Dedifferentiated amniotic fluid mesenchymal stem cell (primary cell): ENCODE data around the gene INTS14.

Experiments used
- DNase-seq: peaks from one replicate; pipeline ENCODE4 v3.0.0-alpha.2; 2016; ENCODE audit errors: extremely low spot score

INTS14 gene

DNA sequence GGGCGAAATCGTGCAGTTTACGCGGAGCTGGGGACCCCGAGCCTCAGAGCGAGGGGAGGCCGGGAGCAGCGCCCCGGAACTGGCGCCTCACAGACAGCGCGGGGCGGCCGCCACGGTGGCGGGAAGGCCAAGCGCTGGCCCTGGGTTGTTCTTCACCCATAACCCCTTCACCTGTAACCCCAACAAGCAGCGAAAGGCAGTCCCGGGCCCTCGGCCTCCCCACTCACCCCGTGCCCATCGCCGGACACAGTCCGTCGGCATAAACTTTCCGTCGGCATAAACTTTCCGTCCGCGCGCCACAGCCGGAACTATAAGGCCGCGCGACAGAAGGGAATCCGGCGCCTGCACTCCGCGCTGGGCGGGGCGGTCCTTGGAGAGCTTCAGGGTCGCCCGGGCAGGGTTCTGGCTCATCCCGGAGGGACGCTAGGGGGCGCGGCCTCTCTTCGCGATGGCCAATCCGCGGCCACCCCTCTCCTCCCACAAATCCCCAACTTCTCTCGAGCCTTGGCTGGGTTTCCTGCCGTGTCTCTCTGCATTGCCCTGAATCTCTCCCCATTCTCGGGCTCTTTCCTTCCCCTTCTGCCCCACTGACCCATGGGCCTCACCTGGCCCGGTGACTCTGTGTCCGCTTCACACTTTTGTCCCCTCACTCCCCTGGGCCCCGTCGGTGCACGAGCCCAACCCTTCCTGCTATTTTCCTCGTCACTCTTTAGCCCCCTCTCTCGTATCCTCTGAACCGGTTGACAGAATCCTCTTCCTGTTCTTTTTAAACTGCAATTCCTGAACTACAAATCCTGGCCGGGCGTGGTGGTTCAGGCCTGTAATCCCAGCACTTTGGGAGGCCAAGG is at the start of gene INTS14:
Gene INTS14, minus strand, starts transcription at position 261 of the 848 bp plus-strand sequence. CDS start 3,751 bp downstream, outside the sequence.
- peak; percentile 95 for DNase-seq

DNA sequence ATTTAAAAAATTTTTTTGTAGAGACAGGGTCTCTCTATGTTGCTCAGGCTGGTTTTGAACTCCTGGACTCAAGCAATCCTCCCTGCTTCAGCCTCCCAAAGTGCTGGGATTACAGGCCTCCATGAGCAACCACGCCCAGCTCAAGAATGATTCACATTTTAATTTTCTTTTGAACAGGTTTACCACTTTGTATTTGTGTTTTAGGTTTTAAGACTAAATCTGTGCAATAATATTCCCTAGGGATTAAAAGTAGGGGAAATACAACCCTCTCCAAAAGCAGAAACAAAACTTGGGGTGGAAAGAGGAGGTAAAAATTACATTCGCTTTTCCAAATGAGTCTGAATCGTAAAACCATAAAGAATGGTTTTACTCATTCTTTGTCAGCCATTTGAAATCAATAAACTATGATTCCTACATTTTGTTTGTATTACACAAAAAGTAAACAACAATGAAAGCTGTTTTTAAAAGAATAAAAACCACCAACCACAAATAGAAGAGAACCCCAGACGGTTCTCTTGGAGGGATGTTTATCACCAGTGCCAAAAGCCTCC is 48.6 kb upstream of the INTS14 start:
- DNase-seq, result no peak

DNA sequence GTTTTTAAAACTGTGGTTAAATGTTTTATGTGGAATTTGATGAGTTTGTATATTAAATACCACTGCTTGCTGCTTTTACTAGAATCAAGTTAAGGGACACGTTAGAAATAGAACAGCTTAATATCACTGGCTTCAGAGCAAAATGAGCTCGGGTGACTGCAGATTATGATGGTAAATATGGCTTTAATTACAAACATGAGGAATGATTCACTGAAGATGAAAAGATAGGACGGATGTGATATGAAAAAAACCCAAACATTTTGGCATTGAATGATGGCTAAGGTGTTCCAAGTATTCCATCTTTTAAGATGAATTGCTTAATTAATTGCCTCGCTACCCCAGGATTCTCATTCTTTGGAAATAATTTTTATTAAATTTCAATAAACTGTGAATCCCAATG is 44.5 kb upstream of the INTS14 start:
- no peak for DNase-seq

DNA sequence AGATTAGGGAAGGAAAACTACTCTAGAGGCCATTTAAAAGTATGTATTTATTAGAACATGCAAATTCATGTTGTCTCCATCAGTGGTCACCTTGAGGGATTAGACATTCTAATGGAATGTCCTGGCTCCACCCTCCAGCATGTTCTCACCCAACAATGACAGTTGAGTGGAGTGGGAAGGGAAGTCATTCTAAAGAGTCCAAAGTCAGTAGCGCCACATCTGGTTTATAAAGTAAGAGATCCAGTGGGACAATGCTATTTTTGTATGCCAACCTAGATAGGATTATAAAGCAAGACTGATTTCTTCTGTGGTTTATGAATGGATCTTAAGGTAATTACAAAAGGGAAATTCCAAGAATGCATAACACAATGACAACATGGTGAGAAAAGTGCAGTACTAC is 44.1 kb upstream of the INTS14 start:
- no peak for DNase-seq

DNA sequence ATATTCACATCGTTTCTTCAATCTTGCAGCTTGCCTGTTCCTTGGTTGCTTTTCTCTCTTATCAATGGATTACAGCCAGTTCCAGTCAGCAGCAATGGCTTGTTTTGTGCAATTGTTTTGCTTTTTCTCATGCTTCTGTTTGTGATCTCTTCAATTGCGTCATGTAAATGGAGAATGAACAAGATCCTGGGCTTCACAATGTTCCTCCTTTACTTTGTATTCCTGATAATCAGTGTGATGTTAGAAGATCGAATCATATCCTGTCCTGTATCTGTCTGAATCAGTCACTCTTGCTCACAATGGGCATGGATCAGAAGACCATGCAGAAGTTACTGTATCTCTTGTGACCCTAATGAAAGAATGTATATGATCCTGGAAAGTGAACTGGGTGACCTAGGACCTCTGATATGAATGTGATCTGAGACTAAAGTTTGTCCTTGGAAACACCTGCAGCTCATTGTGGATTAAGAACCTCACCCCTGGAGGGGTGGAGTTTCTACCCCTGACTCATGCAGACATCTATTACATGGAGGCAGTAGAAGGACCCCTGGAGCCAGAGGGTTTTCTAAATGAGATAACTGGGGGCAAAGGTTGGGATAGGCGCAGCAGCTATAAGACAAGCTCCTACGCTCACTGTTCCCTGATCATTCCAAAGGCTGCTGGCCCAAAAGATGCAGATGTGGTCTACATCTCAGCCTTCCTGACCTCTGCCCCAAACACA is 43.0 kb upstream of the INTS14 start:
- no peak for DNase-seq

DNA sequence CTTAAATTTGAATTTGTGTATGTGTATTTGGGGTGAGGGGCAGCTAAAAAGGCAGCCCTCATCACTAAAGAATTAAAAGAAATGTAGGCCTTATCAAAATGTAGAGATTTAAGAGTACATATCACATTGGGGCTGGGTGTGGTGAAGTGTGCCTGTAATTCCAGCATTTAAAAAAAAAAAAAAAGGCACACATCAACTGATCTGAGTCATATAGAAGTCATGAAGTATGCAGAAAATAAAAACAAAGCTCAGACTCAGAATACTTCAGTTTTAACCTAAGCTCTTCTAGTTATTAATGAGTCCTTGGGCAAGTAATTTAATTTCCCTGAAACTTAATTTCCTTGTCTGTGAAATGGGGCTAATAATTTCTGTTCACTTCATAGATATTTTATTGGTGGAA is 42.4 kb upstream of the INTS14 start:
- peak; percentile 40 for DNase-seq

DNA sequence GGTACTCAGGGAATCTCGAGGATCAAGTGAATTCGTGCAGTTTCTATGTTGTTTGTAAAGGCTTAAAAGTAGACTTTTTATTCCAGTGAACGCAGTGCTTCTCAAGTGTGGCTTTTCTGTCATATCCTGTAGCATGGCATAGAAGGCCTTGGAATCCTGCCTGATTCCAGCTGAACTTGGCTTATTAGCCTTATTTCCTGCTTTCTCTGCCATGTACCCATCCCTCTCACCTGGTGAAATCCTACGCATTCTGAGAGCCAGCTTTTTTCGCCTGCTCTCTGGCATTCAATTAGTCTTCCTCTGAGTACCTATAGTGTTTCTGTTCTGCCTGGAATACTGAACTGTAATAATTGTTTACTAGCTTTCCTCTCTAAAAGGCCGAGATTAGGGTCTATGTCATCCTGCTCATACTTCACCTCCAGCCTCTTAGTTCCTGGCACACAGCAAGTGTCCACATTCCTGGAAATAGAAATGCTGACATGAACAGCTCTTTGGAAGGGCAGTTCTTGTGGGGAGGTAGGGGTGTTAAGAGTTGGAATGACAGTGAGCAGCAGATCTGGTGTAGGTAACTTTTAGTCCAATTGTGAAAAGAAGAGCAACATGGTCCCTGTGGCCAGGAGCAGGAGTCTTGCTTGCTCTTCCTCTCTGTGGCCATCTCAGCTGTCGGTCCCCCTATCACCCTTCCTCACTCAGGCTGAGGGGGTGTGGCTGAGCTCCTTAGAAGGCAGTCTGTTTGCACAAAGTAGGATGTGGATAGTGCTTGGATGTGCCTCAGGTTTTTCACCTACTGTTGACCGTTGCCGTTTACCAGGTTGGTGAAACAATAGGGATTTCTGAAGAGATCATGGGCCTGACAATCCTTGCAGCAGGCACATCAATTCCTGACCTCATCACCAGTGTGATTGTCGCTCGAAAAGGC is 41.2 kb upstream of the INTS14 start:
- no peak for DNase-seq

DNA sequence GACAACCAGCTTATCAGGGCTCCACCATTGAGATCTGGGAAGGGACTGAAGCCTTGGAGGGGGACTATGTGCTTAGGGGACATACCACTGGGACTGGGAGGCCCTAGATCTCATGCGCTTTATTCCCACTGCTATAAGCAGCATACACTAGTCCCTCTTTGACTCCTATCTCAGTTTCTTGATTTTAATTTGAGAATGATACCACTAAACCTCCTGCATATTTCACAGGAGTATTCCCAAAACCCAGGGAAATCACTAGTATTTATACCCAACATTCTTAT is 40.1 kb upstream of the INTS14 start:
- DNase-seq, result no peak

DNA sequence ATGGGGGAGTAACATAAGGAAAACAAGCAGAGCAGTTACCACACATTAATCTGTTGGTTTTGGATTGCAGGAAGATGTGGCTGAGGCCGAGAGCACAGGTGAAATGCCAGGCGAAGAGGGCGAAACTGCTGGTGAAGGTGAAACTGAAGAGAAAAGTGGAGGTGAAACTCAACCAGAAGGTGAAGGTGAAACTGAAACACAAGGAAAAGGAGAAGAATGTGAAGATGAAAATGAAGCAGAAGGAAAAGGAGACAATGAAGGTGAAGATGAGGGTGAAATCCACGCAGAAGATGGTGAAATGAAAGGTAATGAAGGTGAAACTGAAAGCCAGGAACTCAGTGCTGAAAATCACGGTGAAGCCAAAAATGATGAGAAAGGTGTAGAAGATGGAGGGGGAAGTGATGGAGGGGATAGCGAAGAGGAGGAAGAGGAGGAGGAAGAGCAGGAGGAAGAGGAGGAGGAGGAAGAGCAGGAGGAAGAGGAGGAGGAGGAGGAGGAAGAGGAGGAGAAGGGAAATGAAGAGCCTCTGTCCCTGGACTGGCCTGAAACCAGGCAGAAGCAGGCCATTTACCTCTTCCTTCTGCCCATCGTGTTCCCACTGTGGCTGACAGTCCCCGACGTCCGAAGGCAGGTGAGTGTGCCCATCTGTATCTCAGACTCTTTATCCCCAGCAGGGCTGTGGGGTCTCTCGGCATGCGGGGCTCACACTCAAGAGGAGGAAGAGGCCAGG is 39.5 kb upstream of the INTS14 start:
- DNase-seq, result no peak

DNA sequence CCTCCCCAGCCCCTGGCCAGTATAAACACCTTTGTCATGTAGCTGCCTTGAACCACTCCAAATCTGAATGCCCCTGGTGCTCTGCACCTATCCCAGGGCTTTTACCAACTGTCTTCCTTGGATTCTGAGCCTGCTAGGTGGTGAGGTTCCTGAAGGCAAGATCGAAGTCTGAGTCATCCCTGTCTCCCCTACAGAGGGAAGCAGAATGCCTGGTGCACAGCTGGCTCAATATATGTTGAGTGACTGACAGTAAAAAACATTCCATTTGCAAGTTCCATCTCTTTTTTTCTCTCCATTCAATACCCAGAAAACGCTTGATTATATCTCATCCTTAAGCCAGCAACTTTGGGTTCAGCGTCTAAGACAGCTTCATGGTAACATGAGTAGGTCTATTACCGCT is 35.6 kb upstream of the INTS14 start:
- DNase-seq, result no peak

DNA sequence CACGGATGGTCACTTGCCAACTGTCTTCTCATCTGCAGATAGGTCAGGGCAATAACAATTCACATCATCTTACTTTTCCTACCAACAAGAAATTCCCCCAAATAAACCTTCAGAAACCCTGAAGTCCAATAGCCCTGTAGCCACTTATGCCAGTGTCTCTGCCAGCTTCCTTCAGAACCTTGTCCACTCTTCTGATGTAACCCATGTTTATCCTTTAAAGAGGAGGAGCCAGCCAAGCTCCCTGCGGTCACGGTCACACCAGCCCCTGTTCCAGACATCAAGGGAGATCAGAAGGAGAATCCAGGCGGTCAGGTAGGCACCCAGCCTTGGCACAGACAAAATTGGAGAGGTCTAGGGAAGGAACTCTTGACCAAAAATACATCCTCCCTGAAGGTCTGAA is 34.5 kb upstream of the INTS14 start:
- DNase-seq, result no peak

DNA sequence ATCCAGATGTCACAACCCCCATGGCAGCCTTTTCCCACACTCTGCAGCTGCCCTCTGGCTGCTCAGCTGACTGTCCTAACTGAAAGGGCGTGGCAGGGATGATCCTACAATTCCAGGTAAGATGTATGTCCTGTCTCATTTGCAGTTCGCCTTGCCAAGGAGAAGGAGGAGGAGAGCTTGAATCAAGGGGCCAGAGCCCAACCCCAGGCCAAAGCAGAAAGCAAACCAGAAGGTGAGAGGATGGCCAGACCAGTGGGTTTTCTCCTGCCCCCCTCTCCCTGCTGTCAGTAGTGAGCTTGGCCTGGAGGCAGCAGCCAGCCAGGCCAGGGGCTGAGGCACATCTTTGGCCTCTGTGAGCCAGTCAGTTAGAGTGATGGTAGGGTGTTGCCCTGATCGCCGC is 33.4 kb upstream of the INTS14 start:
- no peak for DNase-seq

DNA sequence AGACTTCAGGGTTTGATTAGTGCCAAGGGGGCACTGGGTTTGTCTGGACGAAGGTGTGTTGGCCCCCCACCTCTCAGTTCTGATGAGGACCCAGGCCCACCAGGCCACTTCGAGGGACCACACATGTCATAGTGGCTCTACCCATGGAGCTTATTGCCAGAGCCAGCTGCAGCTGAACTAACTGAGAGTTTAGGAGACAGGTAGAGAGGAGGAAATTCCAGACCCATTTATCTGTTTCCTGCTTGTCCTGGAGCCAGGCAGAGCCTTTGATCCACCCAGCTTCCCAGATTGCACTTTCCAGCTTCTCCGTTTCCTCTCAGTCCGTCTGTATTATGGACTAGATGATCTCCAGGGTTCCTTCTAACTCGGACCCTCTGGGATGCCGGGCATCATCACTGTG is 31.7 kb upstream of the INTS14 start:
- DNase-seq, result no peak

DNA sequence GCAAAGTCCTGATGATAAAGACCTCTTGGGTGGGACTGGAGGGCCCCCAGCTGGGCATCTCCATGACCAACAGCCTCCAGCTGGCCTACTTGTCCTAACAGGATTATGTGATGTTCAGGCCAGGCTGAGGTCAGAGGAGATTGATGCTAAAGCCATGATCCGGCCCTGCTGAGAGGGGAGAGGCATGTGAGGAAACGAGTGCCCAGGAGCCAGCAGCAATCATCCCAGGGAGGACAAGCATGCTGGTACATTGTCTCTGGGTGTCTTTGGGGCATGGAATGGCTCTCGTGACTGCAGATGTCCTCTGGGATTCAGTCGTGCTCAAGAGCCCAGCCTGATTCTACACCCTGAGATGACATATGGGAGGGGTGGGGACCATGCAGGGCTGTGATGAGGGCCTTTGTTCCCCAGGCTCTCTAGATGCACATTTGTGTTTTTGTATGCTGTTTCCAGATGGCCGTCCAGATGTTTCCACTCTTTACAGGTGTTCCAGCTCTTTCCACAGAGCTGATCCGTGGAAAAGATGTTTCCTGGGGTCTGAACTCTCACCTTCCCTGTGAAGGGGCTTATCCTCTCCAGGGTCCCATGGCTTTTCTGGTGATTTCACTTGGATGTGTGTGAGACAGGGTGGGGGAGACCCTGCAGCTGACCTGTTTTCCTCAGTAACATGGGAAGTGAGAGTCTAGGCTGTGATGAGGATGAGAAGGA is 31.0 kb upstream of the INTS14 start:
- DNase-seq, result no peak

DNA sequence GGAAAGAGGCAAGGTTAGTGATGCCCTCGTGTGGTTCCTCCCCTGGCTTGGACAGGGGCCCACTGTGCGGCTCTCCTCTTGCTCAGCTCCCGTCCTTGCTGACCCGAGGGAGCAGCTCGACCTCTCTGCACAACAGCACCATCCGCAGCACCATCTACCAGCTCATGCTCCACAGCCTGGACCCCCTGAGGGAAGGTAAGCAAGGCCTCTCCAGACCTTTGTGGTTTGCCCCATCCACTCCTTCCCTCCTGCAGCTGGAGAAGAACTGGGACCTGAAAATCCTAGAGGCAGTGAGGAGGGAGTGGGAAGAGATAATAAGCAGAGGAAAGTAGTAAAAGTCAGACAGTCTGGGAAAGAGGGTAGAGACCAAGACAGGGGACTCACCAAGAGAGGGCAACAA is 28.6 kb upstream of the INTS14 start:
- no peak for DNase-seq

DNA sequence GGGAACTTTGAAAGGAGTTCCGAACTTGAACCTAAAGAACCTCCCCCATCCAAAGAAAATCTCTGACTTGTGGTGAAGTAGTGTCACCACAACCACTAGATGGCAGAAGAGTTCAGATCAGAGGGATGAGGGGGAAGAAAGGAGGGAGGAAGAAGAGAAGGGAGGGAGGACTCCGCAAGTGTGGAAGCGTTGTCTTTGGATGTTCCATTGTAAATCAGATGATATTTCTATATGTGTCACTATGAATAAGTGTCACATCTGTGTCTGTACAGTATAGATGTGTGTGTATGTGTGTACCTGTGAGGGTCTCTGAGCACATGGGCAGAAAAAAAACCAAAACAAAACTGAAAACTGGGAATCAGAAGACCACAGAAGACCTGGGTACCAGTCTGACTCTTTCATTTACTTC is 27.8 kb upstream of the INTS14 start:
- peak; percentile 84 for DNase-seq

DNA sequence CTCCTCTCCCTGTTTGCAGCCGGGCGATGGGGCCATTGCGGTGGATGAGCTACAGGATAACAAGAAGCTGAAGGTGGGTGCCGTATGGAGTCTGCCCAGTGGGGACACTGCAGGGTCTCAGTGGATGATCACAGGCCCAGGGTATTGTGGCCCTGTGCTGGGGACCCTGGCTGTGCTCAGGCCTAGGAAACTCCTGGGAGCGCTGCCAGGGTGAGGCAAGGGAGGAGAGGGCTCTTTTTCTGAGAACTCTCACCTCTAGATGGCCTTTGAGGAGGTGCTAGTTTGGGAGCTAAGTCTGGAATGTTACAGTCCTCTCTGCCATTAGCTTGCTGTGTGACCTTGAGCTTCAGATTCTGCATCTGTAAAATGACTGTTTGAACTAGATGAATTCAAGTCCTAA is 27.2 kb upstream of the INTS14 start:
- DNase-seq, result no peak

DNA sequence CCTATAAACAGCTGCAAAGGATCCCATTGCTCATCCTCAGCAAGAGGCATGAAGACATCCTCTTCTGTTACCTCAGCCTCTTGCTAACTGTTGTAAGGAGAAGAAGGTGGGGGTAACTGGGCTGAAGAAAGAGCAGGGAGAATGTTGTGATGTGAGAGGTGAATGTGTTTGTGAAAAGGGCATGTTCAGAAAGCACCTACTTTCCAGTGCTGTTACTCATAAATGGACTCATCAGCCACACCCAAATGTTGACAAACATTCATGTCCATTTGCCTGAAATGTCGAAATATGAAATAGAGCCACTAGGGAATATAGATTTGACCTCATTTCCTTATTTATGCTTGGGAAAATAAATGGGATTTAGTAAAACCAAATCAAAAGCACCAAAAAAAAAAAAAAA is 23.4 kb upstream of the INTS14 start:
- DNase-seq, result no peak

DNA sequence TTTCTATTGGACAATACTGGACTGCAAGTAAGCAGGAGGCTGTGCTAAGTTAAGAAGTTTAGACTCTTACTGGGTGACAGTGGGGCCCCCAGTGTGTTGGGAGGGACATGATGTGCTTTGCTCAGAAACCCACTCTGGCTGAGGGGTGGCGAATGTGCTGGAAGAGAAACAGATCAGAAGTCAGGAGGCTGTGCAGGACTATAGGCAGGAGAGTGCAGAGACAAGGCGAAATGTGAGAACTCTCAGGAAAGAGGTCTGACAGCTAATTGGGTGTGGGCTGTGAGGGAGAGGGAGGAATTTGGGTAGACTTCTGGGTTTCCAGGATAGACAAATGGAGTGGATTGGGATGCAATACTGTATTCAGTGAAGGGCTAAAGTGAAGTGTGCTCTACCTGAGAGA is 22.8 kb upstream of the INTS14 start:
- DNase-seq, result no peak

DNA sequence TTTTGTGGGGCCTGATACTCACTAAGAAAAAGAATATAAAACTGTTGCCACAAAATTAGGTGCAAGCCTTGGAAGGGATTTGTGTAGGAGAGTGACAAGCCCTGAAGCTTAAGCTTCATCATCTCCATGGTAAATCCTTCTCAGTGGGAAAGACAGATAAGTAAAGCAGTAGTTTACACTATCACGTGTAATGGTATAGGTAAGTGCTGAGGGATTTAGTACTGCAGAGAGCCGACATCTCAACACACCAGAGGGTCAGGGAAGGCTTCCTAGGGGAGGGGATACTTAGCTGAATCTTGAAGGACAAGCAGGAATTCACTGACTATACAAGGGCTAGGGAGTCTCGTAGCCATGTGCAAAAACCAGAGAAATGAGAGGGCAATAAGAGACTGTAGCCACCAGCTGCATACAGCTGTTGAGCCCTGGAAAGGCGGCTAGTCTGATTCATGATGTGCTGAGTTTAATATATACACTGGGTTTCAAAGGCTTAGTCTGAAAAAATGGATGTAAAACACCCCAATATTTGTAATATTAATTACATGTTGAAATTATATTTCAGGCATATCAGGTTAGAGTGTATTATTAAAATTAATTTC is 21.9 kb upstream of the INTS14 start:
- no peak for DNase-seq
